ENCODE measurements around the gene PTGIS.

Gene PTGIS

GRCh38 chr20:49466114-49466912 lies 101.6 kb downstream of the PTGIS start:
- Histone ChIP-seq H3K27me3 (replicated peaks) (no peaks in the 10 kb centered on the region), H3K27ac (no peak overlapping the region), H3K4me3 (ENCODE audit: low read depth, low read length) (no peak overlapping the region), H3K36me3 (replicated peaks) (no peaks in the 10 kb centered on the region)
- in situ Hi-C loops (cut with HindIII; ENCODE audit: low pct_ligation_motif_present, low sequenced_read_pairs) = no loop called here
- no peak for TF ChIP-seq CTCF (IDR thresholded peaks at IDR 0.05; ENCODE audit: low read depth, low read length, missing control alignments)
- no peak for DNase-seq

- no peak for TF ChIP-seq CTCF (IDR thresholded peaks at IDR 0.05; ENCODE audit: low read depth, low read length, missing control alignments)
- Histone ChIP-seq H3K4me3 (ENCODE audit: low read depth, low read length) (no peak overlapping the region), H3K36me3 (replicated peaks) (no peaks in the 10 kb centered on the region), H3K27me3 (replicated peaks) (no peaks in the 10 kb centered on the region), H3K27ac (no peak overlapping the region)
- DNase-seq = no peak
- in situ Hi-C loops (cut with HindIII; ENCODE audit: low pct_ligation_motif_present, low sequenced_read_pairs) = no loop called here
Measured at GRCh38 chr20:49464556-49464955, 103.4 kb downstream of the PTGIS start.

- no peaks in the 10 kb centered on the region for H3K27me3 ChIP-seq (replicated peaks)
- no peaks in the 10 kb centered on the region for H3K36me3 ChIP-seq (replicated peaks)
- no peak overlapping the region for H3K4me3 ChIP-seq (ENCODE audit: low read depth, low read length)
- in situ Hi-C loops (cut with HindIII; ENCODE audit: low pct_ligation_motif_present, low sequenced_read_pairs) = no loop called here
- H3K27ac ChIP-seq = no peak overlapping the region
- no peak for TF ChIP-seq CTCF (IDR thresholded peaks at IDR 0.05; ENCODE audit: low read depth, low read length, missing control alignments)
- no peak for DNase-seq
Measured at GRCh38 chr20:49462626-49463025, 105.3 kb downstream of the PTGIS start.

- H3K27ac ChIP-seq = no peak overlapping the region
- in situ Hi-C loops (cut with HindIII; ENCODE audit: low pct_ligation_motif_present, low sequenced_read_pairs) = no loop called here
- no peak overlapping the region for H3K4me3 ChIP-seq (ENCODE audit: low read depth, low read length)
- H3K36me3 ChIP-seq (replicated peaks) = no peaks in the 10 kb centered on the region
- DNase-seq = no peak
- TF ChIP-seq CTCF (IDR thresholded peaks at IDR 0.05; ENCODE audit: low read depth, low read length, missing control alignments) = no peak
- no peaks in the 10 kb centered on the region for H3K27me3 ChIP-seq (replicated peaks)
Measured at GRCh38 chr20:49461894-49462620, 105.9 kb downstream of the PTGIS start.

GRCh38 chr20:49460916-49461315 lies 107.0 kb downstream of the PTGIS start:
- in situ Hi-C loops (cut with HindIII; ENCODE audit: low pct_ligation_motif_present, low sequenced_read_pairs) = no loop called here

More at GRCh38 chr20:49460916-49461315, 107.0 kb downstream of the PTGIS start:
- no peak for DNase-seq
- no peak for TF ChIP-seq CTCF (IDR thresholded peaks at IDR 0.05; ENCODE audit: low read depth, low read length, missing control alignments)
- Histone ChIP-seq H3K4me3 (ENCODE audit: low read depth, low read length) (no peak overlapping the region), H3K27ac (no peak overlapping the region), H3K27me3 (replicated peaks) (peaks cover 2% of the 10 kb centered on the region), H3K36me3 (replicated peaks) (no peaks in the 10 kb centered on the region)
